ENCODE data around the gene IKBIP.

DNA sequence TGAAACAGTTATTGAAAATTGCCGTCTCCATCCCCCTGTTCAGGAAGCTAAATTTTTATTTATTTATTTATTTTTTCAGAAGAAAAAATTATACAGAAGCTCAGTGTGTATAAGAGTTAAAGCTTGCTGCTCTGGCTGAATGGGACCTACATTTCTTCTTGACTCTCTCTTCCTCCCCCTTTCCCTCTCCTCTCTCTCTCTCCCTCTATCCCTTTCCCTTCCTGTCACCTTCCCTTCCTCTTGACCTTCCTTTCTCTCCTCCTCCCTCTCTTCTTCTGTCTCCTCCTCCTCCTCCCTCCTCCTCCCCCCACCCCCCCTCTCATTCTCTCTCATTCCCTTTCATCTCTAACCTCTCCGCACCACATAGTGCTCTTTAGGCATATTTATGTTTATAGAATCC, 39.6 kb upstream of the IKBIP start:
- TF ChIP-seq POLR2AphosphoS5 (IDR thresholded peaks at IDR 0.05), result no peak
- TF ChIP-seq EZH2 (IDR thresholded peaks at IDR 0.05; ENCODE audit: borderline replicate concordance, insufficient read depth, low read length, poor library complexity, severe bottlenecking), result no peak
- TF ChIP-seq, protein P1, sequence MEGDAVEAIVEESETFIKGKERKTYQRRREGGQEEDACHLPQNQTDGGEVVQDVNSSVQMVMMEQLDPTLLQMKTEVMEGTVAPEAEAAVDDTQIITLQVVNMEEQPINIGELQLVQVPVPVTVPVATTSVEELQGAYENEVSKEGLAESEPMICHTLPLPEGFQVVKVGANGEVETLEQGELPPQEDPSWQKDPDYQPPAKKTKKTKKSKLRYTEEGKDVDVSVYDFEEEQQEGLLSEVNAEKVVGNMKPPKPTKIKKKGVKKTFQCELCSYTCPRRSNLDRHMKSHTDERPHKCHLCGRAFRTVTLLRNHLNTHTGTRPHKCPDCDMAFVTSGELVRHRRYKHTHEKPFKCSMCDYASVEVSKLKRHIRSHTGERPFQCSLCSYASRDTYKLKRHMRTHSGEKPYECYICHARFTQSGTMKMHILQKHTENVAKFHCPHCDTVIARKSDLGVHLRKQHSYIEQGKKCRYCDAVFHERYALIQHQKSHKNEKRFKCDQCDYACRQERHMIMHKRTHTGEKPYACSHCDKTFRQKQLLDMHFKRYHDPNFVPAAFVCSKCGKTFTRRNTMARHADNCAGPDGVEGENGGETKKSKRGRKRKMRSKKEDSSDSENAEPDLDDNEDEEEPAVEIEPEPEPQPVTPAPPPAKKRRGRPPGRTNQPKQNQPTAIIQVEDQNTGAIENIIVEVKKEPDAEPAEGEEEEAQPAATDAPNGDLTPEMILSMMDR (IDR thresholded peaks at IDR 0.05; ENCODE audit: poor library complexity, severe bottlenecking), result no peak
- no peak for TF ChIP-seq MXI1 (conservative IDR thresholded peaks at IDR 0.05; ENCODE audit: poor library complexity, severe bottlenecking)
